HG03139 (cell line): ENCODE results near the gene MX2.
A peak's percentile ranks its signal among the peaks of the same experiment; 100 is the strongest.

Experiments
- ATAC-seq: cut with Tn5 transposase; IDR thresholded peaks from one replicate; pipeline ENCODE4 v1.9.1; 2021; ENCODE audit not compliant: unreplicated experiment

Gene MX2

GRCh38 chr21:41364308-41364707, 2.5 kb downstream of the MX2 start:
- no peak for ATAC-seq

DNA sequence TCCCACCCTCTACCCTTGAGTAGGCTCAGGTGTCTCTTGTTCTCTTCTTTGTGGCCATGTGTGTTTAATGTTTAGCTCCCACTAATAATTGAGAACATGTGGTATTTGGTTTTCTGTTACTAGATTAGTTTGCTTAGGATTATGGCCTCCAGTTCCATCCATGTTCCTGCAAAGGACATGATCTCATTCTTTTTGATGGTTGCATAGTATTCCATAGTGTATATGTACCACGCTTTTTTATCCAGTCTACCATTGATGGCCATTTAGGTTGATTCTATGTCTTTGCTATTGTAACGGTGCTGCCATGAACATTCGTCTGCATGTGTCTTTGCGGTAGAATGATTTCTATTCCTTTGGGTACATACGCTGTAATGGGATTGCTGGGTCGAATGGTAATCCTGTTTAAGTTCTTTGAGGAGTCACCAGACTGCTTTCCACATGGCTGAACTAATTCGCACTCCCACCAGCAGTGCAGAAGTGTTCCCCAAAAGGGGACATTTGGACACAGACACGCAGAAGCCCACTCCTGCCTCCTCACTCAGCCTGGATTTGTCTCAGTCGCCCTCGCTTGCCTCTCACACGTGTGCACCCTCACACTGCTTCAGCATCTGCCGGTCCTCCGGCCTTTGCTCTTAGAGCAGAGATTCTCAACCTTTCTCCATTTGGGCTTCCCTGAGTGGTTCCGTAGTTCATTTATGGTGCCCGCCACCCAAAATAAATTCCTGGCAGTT, 3.7 kb downstream of the MX2 start:
- no peak for ATAC-seq

GRCh38 chr21:41366522-41367151, 4.8 kb downstream of the MX2 start:
- no peak for ATAC-seq

DNA sequence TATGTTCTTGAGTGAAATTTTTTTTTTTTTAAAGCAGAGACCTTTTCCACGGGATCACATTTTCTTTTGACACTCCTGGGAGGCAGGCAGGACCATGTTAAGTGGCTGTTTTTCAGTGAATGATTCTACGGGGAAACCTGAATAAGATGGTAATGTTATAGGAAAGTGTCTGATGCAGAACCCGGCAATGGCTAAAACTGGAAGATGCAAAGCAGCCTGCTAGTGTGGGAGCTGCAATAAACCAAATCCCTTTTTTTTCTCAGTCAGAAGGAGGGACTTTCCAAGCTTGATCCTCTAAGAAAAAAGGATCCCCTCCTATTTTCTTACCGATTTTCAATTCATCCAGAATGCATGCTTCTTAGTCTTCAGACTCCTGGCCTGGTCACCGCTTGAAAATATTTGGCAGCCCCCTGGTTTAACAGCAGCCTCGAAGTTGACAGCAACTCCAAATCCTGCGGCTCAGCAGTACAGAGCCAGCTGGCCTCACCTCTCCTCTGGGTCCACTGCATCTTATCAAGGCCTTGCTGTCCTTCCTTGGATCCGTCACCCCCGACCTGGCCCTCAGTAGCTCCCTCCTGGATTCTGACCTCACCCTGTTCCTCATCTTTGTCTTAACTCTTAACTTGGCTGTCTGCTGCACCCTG, 5.6 kb downstream of the MX2 start:
- ATAC-seq: peak; percentile 14

- peak; percentile 42 for ATAC-seq
Measured at GRCh38 chr21:41367945-41368734, 6.3 kb downstream of the MX2 start.

DNA sequence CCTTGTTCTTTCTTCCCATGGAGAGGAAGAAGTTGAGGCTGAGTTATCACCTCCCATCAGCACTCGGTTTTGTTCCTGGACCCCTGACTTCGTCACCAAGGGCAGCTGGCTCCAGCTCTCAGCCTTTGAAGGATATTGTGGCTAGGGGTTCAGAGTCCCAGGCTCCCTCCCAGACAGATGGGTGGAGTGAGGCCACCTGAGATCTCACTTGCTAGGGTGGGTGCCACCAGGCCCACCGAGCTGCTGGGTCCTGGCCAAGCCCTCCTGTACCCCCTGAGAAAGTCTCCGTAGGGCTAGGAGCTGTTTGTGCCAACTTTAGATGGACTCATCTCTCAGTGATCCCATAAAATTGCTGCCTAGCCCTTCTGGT, 6.9 kb downstream of the MX2 start:
- no peak for ATAC-seq

- ATAC-seq: no peak
Measured at GRCh38 chr21:41369105-41369919, 7.5 kb downstream of the MX2 start.

DNA sequence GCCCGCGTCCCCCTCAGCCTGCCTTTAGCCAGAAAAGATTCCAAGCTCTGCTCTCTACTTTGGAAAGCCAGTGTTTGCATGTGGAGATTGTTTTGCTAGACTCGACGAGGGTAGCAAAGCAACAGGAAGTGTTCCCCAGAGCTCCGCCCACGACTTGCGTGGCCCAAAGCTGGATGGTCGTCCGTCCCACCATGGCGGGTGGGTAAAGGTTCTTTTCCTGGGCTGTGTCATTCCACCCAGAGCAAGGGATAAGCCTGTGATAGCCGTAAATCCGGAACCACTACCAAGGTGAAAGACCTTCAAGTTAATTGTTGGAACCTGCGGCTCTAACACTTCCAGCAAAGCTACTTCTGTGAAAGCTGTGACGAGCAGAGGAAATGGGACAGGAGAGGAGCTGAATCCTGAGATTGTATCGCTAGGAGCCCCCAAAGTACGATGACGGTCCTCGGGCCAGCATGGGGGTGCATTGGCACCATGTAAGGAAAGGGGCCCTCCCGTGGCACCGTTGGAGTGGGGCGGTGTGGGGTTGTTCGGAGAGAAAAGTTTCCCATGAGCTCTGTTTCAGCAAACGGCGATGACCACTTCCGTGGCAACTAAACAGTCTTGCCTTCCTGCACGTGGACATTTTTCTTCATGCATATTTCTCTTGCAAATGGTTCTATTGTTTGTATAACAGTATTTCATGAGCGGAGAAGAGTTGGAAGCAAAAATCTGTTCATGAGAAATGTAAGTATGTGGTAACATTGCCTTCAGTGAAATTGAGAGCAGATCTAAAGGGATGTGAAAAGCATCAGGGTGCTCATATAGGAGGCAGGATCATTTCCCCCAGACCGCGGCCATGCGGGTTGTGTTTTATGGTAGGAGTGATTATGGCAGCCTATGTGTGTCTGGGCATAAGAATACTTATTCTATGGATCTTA, 8.4 kb downstream of the MX2 start:
- no peak for ATAC-seq

- ATAC-seq: no peak
Measured at GRCh38 chr21:41370840-41371684, 9.2 kb downstream of the MX2 start.

GRCh38 chr21:41371685-41372030, 9.8 kb downstream of the MX2 start:
- no peak for ATAC-seq

DNA sequence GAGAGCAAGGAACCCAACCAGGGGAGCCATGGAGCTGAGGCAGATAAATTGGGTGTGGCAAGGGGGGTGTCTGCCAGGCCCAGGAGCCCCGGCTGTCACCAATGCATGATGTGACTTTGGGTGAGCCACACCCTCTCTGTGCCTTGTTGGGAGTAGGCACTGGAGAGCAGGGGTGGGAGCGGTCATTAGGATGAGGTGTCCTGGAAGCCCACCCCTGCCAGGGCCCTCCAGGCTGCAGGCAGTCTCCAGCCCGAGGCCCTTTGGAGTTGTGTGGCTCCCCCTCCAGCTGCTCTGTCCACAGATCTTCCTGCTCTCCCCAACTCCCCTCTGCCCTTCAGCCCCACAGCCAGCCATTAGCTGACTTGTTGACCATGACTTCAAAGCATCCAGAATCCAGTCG, 11.4 kb downstream of the MX2 start:
- no peak for ATAC-seq

GRCh38 chr21:41373763-41374162, 11.9 kb downstream of the MX2 start:
- ATAC-seq: no peak

GRCh38 chr21:41374177-41374712, 12.4 kb downstream of the MX2 start:
- no peak for ATAC-seq

- no peak for ATAC-seq
Measured at GRCh38 chr21:41374867-41375533, 13.2 kb downstream of the MX2 start.

- ATAC-seq: no peak
Measured at GRCh38 chr21:41375875-41376274, 14.0 kb downstream of the MX2 start.

GRCh38 chr21:41377715-41378114, 15.9 kb downstream of the MX2 start:
- no peak for ATAC-seq

DNA sequence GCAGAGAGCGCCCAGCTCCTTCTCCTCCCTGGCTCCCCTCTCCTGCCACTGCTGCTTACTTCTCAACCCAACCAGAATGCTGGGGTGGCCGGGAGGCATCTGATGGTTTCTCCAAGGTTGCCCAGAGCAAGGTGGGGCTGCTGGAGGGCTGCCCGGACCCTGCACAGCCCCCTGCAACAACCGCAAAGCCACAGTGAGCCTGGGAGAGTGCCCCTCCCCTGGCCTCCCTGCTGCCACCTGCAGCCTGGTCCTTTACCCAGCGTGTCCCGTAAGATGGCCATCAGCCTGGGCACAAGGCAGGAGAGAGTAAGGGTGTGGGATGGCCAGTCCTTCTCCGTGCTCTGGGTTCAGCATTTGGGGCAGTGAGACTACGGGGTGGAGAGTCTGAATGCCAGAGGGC, 17.0 kb downstream of the MX2 start:
- no peak for ATAC-seq

DNA sequence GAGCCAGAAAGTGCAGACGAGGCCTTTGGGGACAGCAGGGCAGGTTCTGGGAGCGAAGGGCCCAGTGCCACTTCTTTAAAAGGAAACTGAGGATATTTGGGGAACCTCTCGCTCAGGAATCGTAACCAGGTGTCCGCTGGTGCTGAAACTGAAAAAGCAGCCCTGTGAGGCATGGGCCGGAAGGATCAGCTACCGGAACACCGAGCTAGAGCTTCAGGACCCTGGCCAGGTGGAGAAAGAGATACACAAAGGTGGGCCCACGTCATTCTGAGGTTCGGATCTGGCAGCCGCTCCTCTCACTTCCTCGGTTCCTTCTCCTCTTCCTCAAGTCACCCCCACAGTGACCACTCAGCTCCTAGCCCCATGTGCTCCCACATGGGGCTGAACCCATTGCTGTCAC, 18.1 kb downstream of the MX2 start:
- ATAC-seq: no peak
